HG02840 (cell line): ENCODE measurements around the gene JUND.

ENCODE experiments used
- ATAC-seq: cut with Tn5 transposase; IDR thresholded peaks from one replicate; pipeline ENCODE4 v1.9.1; 2021; ENCODE audit warnings: mild to moderate bottlenecking, moderate library complexity, moderate number of reproducible peaks; ENCODE audit not compliant: unreplicated experiment, low FRiP score

JUND gene

DNA sequence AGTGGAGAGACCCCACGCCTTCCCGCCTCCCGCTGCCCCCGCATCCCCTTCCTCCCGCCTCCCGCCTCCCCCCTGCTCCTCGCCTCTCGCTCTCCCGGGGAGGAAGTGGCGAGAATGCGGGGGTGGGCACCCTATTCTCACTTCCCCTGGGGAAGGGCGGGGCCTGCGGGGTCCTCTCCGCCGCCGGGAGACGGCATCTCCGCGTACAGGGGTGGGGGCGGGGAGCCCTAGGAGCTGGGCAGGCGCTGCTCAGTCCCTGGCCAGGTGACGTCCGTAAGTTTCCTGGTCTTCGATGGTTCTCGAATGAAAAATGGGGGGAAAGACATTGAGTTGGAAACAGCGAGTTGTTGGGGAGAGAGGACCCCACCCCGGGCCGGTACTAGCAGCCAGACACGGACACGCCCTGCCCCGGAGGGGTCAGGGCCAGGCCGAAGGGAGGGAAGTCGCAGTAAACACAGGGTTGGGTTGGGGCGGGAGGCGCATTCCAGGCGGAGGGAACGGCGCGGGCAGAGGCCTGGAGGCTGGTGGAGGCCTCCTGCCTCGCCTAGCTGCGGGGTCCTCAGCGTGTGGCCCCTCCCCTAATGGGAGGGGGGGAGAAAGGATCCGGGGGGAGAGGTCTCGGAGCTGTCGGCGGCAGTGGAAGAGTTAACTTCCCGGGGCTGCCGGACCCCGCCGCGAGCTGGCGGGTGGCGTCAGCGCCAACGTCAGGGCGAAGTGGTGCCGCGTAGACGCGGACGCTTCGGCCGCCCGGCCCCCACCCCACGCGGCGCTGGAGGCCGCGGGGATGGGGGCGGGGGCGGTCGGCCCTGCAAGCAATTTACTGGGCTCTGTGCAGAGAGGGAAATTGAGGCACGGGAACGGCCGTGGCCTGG lies 10.4 kb upstream of the JUND start:
- no peak for ATAC-seq

DNA sequence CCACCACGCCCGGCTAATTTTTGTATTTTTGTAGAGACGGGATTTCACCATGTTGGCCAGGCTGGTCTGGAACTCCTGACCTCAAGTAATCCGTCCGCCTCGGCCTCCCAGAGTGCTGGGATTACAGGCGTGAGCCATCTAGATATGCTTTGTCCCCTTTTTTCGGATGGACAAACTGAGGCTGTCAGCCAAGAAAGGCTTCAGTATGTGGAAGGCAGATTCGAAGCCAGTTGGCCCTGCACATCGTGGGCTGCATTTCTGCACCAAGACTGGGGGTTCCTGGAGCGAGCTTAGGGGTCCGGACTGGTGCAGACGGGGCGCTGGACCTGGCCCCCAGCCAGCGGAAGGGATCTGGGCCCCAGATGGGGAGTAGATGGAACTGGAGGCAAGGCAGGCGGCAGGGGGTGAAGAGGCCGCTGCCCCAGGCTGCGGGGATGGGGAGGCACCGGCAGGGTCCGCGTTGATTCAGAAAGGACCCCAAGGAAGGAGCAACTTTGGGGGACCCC lies 9.7 kb upstream of the JUND start:
- ATAC-seq: no peak

DNA sequence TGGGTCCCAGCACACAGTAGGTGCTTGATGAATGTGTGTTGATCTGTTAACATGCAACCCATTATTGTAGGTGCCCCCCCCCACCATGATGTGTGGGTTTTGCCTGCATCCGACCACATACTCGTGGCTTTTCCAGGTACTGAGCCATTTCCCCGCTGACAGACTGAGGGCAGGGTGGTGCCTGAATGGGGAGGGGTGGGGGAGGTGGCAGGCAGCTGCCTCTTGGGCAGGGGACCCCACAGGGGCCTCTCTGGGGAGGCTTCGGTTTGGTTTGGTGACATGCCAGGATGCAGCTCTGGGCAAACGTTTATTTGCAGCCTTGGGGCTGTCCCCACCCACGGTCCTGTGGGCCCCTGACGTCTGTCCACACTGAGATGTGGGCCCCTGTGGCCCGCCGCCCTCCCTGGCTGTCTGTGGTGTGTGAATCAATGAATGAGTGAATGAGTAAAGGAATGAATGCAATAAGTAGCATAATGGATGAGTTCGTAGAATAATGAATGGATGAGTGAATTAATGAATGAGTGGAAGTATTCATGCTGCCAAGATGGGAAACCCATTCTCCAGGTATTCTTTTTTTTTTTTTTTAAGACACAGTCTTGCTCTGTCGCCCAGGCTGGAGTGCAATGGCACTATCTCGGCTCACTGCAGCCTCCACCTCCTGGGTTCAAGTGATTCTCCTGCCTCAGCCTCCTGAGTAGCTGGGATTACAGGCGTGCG lies 9.0 kb upstream of the JUND start:
- ATAC-seq: no peak

DNA sequence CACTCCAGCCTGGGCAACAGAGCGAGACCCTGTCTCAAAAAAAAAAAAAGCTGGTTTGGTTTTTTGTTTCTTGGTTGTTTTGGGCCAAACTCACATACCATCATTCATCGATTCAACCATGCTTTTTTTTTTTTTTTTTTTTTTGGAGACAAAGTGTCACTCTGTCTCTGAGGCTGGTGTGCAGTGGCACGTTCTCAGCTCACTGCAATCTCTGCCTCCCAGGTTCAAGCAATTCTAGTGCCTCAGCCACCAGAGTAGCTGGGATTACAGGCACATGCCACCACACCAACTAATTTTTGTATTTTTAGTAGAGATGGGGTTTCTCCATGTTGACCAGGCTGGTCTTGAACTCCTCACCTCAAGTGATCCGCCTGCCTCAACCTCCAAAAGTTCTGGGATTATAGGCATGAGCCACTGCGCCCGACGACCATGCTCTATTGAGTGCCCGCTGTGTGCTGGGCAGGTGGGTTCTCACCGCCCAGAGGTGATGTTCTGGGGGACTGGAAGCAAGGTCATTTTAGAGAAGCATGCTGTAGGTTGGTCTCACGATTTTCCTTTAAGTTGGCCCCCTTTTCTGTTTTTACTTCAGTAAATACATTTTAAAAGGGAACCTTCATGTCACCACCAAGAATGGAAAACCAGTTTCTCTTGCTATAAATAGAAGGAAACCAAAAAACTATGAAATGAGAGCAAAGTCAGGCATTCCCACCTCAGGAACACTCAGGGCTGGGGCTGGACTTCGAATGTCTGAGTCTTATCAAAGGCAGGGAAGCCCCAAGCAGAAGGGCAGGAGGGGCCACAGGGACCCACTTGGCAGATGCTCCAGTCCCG lies 8.3 kb upstream of the JUND start:
- ATAC-seq: no peak

DNA sequence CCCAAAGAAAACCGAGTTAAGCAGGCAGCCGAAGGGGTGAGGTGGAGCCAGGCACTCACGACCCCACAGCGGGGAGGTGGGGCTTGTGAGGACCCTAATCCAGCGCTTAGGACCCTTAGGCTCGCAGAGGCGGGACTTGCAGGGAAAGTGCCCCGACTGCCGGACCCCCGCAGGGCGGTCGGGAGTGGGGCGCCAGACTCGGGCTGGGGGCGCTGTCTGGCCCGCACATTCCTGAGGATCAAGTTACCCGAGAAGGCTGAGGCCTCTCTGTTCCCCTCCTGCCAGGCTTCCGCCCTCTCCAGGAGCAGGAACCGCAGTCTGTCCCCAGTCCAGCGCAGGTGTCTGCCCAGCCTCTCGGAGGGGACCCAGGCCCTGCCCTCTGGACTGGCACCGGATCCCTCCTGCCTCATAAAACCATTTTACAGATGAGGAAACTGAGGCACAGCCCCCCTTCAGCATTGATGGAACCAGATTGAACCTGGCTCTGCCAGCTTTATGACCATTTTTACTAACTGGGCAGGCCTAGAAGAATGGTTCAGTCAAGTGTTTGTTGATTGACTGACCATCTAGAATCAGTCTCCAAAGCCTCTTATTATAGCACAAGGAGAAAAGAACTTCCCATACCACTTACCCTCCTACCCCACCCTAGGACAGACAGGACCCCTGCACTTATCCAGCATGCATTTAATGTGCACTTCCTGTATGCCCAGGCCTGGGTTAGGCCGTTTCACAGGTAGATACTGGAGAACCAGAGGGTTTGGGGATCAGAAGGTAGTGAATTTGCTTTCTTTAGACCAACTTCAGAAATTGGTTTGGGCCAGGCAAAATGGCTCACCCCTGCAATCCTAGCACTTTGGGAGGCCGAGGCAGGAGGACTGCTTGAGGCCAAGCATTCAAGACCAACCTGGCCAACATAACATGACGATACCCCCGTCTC lies 6.7 kb upstream of the JUND start:
- ATAC-seq: no peak

DNA sequence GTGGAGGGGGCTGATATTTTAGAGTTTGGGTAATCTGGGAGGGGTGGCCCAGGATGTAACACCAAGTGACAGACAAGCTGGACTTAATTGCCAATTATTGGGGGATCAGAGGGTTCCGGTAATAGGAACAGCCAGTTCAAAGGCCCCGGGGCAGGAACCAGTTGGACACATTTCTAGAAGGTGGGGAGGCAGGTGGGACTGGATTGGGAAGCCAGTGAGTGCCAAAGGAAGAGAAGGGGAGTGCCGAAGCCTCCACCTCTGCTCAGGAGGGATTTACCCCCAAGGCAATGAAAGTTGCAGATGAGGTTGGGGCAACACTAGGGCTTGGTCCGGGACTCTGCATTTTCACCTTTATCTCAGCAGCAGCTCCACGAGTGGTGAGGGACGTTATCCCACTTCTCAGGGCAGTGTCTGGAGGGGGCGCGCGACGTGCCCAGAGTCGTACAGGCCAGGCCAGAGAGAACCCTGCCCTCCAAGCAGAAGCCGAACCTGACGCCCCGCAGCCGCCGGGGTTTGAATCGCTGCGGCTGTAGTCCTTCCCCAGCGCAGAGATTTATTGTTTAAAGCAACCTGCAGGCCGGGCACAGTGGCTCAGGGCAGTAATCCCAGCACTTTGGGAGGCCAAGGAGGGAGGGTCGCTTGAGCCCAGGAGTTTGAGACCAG lies 5.7 kb upstream of the JUND start:
- ATAC-seq: no peak

DNA sequence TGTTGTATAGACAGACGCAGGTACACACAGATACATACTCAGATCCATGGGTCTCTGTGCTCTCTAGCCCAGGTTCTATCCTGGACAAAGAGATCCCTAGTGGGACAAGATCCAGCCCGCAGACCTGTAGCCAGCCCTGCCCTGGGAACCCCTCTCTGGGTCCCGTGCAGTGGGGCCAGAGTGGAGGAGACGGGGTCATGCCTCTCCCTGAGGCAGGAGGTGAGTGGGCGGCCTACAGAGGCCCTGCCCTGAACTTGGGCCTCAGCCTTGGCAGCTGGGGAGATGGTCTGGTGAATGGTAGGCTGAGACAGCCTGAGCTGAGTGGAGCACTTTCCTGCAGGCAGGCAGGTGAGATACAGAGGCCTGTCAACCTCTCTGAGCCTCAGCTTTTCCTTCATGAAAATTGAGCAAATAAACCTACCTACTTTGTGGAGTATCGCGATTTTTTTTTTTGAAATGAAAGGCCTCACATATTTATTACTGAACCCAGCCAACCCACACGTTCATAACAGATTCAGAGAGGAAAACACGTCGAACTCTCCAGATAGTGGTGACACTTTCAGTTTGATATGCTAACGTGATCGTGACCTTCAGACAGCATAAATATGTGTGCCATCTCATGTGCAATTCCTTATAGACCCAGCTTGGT lies 3.4 kb upstream of the JUND start:
- ATAC-seq: no peak

DNA sequence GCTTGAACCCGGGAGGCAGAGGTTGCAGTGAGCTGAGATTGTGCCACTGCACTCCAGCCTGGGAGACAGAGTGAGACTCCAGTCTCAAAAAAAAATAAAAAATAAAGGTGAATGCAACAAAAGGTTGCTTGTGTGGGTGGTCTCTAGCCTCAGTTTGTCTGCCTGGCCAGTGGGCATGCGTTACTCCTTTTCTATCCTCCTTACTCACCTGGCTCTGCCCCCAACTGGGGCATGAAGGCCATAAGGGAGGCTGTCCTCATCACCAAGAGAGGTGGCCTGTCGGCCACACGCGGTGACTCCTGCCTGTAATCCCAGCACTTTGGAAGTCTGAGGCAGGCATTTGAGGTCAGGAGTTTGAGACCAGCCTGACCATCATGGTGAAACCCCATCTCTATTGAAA lies 1.9 kb upstream of the JUND start:
- ATAC-seq: no peak

DNA sequence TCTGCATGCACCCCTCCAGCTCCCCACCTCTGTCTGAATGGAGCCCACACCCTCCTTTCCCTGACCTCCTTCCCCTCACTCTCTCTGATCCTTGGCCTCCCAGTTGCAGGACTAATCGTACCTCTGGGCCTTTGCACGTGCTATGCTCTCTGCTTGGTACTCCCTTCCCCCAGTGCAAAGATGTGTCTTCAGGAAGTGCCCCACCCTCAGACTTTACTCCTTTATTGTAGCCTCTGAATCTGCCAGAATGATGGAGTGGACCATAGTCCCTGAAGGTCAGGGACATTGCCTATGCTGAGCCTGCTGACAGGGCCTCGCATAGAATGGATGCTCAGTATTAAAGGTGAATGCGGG lies 1.3 kb upstream of the JUND start:
- ATAC-seq: no peak

DNA sequence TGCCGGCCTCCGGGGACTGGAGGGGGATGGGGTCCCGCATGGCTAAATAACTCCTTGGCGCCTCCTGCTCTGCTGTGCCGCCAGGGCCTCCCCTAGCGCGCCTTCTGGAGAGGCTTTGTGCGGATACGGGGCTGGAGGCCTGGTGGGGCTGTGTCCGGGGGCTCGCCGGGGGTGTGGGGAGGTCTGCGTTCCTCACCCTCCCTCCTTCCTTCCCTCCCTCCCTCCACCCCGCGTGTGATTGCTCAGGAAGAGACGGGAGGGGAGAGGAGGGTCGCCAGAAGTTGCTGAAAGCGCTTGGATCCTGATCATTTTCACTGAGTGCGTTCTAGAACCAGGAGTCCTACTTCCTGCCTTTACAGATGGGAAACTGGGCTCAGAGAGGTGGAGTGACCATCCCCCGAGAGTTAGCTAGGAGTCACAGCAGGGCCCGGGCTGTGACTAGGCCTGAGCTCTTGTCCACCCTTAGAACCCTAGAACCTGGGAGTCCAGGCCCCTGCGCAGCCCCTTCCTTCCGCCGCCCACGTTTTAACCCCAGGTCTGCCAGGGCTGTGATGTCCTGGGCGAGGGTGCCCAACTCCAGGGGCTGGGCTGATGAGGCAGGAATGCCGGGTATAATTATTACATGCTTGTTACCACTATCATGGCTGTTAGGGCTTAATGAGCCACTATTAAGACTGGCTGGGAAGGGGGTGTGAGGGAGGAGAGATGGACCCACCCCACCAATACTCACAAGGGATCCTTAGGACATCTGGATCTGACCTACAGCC lies 782 bp upstream of the JUND start:
- ATAC-seq: no peak

DNA sequence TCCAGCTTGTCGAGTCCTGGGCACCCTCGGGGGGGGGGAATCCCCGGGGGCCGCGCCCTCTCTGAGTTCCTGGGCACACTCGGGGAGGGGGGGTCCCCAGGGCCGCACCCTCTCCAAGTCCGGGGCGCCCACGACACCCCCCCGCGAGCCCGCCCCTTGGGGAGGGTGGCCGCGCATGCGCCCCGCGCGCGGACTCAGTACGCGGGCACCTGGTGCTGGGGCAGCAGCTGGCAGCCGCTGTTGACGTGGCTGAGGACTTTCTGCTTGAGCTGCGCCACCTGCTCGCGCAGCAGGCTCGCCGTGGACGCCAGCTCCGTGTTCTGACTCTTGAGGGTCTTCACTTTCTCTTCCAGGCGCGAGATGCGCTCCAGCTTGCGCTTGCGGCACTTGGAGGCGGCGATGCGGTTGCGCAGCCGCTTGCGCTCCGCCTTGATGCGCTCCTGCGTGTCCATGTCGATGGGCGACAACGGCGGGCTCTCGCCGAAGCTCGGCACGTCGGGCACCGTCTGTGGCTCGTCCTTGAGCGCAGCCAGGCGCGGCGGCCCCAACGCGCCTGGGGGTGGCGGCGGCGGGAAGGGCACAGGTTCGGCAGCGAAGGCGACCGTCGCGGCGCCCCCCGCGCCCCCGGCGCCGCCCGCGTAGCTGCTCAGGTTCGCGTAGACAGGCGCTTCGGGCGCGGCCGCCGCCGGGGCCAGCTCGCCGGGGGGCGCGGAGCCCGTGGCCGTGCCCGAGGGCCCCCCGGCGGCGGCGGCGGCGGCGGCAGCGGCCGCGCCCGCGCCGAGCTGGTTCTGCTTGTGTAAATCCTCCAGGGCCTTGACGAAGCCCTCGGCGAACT lies 958 bp downstream of the JUND start:
- ATAC-seq: peak; percentile 21

DNA sequence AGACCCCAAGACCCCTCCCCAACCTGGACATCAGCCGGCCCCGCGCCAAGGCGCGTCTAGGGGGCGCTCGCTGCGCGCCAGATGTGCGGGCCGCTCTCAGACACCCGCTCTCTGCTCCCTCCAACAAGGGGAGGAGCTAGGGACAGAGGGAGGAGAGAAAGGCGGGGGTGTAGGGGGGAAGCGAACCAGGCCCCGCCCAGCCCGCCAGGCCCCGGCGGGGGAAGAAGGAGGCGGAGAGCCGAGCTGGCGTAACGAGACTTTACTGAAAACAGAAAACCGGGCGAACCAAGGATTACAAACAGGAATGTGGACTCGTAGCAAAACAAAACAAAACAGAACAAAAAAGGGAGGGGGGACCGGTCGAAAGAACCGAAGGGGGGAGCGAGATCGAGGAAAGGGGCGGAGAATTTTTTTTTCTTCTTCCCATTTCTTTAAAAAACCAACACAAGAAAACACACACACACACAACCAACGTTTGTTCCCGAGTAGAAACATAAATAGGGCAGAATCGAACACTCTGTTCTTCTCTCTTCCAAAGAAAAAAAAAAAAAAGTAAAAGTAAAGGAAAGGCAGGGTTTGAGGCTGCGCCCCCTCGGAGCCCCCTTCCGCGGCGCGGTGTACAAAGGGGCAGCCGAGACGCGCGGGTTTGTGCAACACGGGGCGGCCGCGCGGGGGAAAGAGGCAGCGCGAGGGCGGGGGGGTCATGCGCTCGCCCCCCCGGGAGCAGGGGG lies 1.7 kb downstream of the JUND start:
- ATAC-seq: peak; percentile 3

DNA sequence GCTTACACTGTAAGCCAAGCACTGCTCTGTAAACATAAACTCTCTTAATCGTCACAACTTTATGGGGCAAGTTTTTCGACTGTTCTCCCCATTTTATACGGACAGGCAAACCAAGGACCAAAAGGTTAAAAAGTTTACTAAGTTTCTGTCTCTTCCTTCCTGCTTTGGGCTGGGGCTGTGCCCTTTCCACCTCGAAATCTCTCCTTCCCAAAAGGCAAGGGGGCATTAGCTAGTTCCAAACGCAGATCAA lies 2.2 kb downstream of the JUND start:
- no peak for ATAC-seq

DNA sequence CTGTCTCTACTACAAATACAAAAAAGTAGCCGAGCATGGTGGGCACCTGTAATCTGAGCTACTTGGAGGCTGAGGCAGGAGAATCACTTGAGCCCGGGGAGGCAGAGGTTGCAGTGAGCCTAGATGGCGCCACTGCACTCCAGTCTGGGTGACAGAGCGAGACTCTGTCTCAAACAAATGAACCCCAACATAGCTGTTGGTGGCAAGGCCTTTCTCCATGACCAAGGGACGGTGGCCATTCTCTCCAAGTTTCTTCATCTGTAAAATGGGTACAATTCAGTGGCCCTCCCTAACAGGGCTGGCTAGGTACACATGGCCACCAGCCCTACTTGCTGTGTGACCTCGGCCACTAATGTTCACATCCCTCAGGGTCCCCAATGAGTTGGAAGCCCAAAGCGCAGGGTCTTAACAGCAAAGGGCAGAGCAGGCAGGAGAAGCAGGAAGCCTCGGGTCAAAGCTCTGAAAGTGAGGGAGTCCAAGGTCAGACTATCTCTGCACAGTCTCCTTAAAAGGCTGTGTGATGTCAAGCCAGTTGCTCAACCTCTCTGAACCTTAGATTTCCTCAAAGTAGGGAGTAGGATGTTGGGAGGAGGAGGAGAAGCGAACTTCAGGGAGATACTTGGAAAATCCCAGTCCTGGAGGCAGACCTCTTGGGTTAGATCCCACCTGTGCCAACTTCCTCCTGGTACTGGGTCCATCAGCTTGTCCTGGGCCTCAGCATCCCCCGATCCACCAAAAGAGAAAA lies 2.7 kb downstream of the JUND start:
- no peak for ATAC-seq

DNA sequence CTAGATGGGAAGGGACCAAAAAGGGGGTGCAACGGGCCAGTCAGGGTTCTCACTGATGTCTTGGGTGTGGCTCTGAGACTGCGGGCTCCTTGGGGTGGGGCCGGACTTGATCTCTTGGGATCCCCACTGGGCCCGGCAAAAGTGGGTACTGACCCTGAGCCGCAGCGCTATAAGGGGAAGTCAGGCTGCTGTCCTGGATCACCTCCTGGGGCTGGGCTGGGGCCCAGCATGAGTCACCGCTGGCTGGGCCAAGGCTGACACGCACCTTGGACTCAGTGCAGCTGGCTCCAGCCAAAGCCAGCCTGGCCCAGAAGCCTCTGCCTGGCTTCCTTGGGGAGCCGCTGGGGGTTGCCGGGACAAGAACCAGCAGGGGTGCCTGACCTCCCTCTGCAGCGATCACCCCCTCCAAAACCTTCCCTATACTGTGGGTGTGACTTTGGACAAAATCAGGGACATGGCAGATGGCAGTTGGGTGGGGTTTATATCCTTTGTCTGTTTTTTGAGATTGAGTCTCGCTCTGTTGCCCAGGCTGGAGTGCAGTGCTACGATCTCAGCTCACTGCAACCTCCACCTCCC lies 6.6 kb downstream of the JUND start:
- no peak for ATAC-seq

DNA sequence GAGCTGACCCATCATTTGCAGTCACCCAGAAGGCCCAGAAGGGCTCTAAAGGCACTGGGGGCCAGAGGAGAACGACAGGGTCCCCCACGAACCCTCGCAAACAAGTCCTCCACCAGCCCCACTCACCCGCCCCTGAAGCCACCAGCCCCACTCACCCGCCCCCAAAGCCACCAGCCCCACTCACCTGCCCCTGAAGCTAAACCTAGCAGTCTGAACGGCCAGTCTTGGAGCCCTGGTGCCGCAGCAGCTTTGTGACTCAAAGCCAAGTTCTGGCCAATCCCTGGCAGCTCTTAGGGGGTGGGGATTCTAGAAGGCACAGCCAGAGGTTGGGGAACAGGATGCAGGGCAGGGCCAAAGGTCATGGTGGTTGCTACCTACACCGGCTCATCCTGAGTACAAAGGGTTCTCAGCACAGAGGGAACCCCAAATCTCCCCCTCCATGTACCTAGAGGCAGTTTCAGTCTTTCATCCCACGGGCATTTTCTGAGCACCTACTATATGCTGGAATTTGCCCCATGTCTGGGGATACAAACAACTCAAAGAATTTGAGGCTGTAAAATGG lies 7.1 kb downstream of the JUND start, which contains the start of gene IQCN:
Gene IQCN, minus strand, starts transcription at position 234 of the 562 bp plus-strand sequence. CDS start 4,974 bp downstream, outside the sequence.
- ATAC-seq: no peak
